ENCODE measurements around the gene PCDHGA6. TPM values are rescaled to one million over a fixed set of nuclear protein-coding genes. Genes with fewer than 3 reads are reported as not detected.
A peak's percentile ranks its signal among the peaks of the same experiment; 100 is the strongest.
"Not testable (repeated sequence)": the region's sequence is repeated elsewhere in the genome, so short reads cannot be mapped to it uniquely, and the experiment has no call there.

The PCDHGA6 gene
- total and polyA plus RNA-seq, 5 donors from 2014 or later, result not detected

- peaks cover 18% of the 10 kb centered on the region for H3K27me3 ChIP-seq (ENCODE audit: control insufficient read depth, insufficient read depth, low read length)
- not testable (repeated sequence) for DNase-seq; H3K4me1 Mint-ChIP-seq; ATAC-seq (ENCODE audit: low read depth in 2 of 2); H3K4me3 Mint-ChIP-seq; H3K27ac Mint-ChIP-seq; H3K4me1 ChIP-seq (ENCODE audit: control insufficient read depth, insufficient read depth, low read length, poor library complexity, severe bottlenecking); H3K27ac ChIP-seq (ENCODE audit: insufficient read depth, low read length, poor library complexity, severe bottlenecking); H3K36me3 ChIP-seq (ENCODE audit: control insufficient read depth, insufficient read depth, low read length); H3K4me3 ChIP-seq (ENCODE audit: low read depth, low read length); H3K36me3 Mint-ChIP-seq
- Mint-ChIP-seq H3K9me3 (peaks cover 9 to 74% (median 27%) of the 10 kb centered on the region in 7 donors), H3K27me3 (peaks cover 57% of the 10 kb centered on the region)
- peaks cover 52 to 53% of the 10 kb centered on the region in 2 experiments for H3K9me3 ChIP-seq (ENCODE audit: control insufficient read depth in 2 of 2, low read length in 2 of 2)
Observed at GRCh38 chr5:141340781-141341354, 32.8 kb upstream of the PCDHGA6 start.

- Mint-ChIP-seq H3K4me3 (no peak overlapping the region), H3K9me3 (peaks cover 7 to 61% (median 22%) of the 10 kb centered on the region in 7 donors), H3K27ac (no peak overlapping the region), H3K4me1 (no peaks in the 10 kb centered on the region), H3K27me3 (peaks cover 54% of the 10 kb centered on the region), H3K36me3 (peaks cover 6% of the 10 kb centered on the region)
- peaks cover 36 to 49% of the 10 kb centered on the region in 2 experiments for H3K9me3 ChIP-seq (ENCODE audit: control insufficient read depth in 2 of 2, low read length in 2 of 2)
- DNase-seq (no peak), ATAC-seq (ENCODE audit: low read depth in 2 of 2) (no peak)
- no peaks in the 10 kb centered on the region for H3K4me1 ChIP-seq (ENCODE audit: control insufficient read depth, insufficient read depth, low read length, poor library complexity, severe bottlenecking)
- H3K4me3 ChIP-seq (ENCODE audit: low read depth, low read length), result no peak overlapping the region
- no peak overlapping the region for H3K27ac ChIP-seq (ENCODE audit: insufficient read depth, low read length, poor library complexity, severe bottlenecking)
- H3K36me3 ChIP-seq (ENCODE audit: control insufficient read depth, insufficient read depth, low read length), result no peaks in the 10 kb centered on the region
- peaks cover 9% of the 10 kb centered on the region for H3K27me3 ChIP-seq (ENCODE audit: control insufficient read depth, insufficient read depth, low read length)
Observed at GRCh38 chr5:141342773-141343172, 30.9 kb upstream of the PCDHGA6 start.

- peaks cover 7 to 55% (median 22%) of the 10 kb centered on the region in 7 donors for H3K9me3 Mint-ChIP-seq
- H3K27me3 Mint-ChIP-seq, result peaks cover 48% of the 10 kb centered on the region
- no peak for ATAC-seq (ENCODE audit: low read depth in 2 of 2)
- H3K27ac Mint-ChIP-seq, result no peak within 1 kb of the TSS
- H3K4me1 Mint-ChIP-seq, result no peaks in the 10 kb centered on the region
- peak within 1 kb of the TSS in 2 of 4 donors; percentile 41 to 56 for H3K4me3 Mint-ChIP-seq
- H3K36me3 ChIP-seq (ENCODE audit: control insufficient read depth, insufficient read depth, low read length), result no peaks in the 10 kb centered on the region
- no peaks in the 10 kb centered on the region for H3K4me1 ChIP-seq (ENCODE audit: control insufficient read depth, insufficient read depth, low read length, poor library complexity, severe bottlenecking)
- H3K9me3 ChIP-seq (ENCODE audit: control insufficient read depth in 2 of 2, low read length in 2 of 2), result peaks cover 32 to 43% of the 10 kb centered on the region in 2 experiments
- peaks cover 9% of the 10 kb centered on the region for H3K27me3 ChIP-seq (ENCODE audit: control insufficient read depth, insufficient read depth, low read length)
- H3K27ac ChIP-seq (ENCODE audit: insufficient read depth, low read length, poor library complexity, severe bottlenecking), result no peak within 1 kb of the TSS
- no peak within 1 kb of the TSS for H3K4me3 ChIP-seq (ENCODE audit: low read depth, low read length)
- DNase-seq, result peak in 1 of 3 donors; percentile 38
- peaks cover 6% of the 10 kb centered on the region for H3K36me3 Mint-ChIP-seq
Observed at GRCh38 chr5:141343242-141343952, 30.3 kb upstream of the PCDHGA6 start, which contains the start of gene PCDHGA3. TSS of gene PCDHGA3 (plus strand) at chr5:141343829. CDS start at chr5:141344034, 205 bp downstream.

- DNase-seq, result no peak
- H3K9me3 Mint-ChIP-seq, result peaks cover 8 to 56% (median 22%) of the 10 kb centered on the region in 7 donors
- no peaks in the 10 kb centered on the region for H3K4me1 Mint-ChIP-seq
Observed at GRCh38 chr5:141343953-141344463, 29.7 kb upstream of the PCDHGA6 start.

GRCh38 chr5:141345327-141345726 is 28.4 kb upstream of the PCDHGA6 start:
- Histone ChIP-seq H3K4me1 (ENCODE audit: control insufficient read depth, insufficient read depth, low read length, poor library complexity, severe bottlenecking) (no peaks in the 10 kb centered on the region), H3K9me3 (ENCODE audit: control insufficient read depth in 2 of 2, low read length in 2 of 2) (peaks cover 19 to 28% of the 10 kb centered on the region in 2 experiments), H3K36me3 (ENCODE audit: control insufficient read depth, insufficient read depth, low read length) (no peaks in the 10 kb centered on the region), H3K27me3 (ENCODE audit: control insufficient read depth, insufficient read depth, low read length) (peaks cover 9% of the 10 kb centered on the region), H3K27ac (ENCODE audit: insufficient read depth, low read length, poor library complexity, severe bottlenecking) (no peak overlapping the region), H3K4me3 (ENCODE audit: low read depth, low read length) (no peak overlapping the region)
- Mint-ChIP-seq H3K27me3 (peaks cover 44% of the 10 kb centered on the region), H3K36me3 (peaks cover 4% of the 10 kb centered on the region), H3K4me3 (no peak overlapping the region), H3K4me1 (peaks cover 0 to 4% (median 1%) of the 10 kb centered on the region in 4 donors), H3K27ac (no peak overlapping the region), H3K9me3 (peaks cover 9 to 49% (median 21%) of the 10 kb centered on the region in 7 donors)
- no peak for DNase-seq
- no peak for ATAC-seq (ENCODE audit: low read depth in 2 of 2)

More at GRCh38 chr5:141343953-141344463, 29.7 kb upstream of the PCDHGA6 start:
- Histone ChIP-seq H3K36me3 (ENCODE audit: control insufficient read depth, insufficient read depth, low read length) (no peaks in the 10 kb centered on the region), H3K27me3 (ENCODE audit: control insufficient read depth, insufficient read depth, low read length) (peaks cover 7% of the 10 kb centered on the region), H3K4me1 (ENCODE audit: control insufficient read depth, insufficient read depth, low read length, poor library complexity, severe bottlenecking) (no peaks in the 10 kb centered on the region), H3K4me3 (ENCODE audit: low read depth, low read length) (no peak overlapping the region), H3K9me3 (ENCODE audit: control insufficient read depth in 2 of 2, low read length in 2 of 2) (peaks cover 25 to 36% of the 10 kb centered on the region in 2 experiments), H3K27ac (ENCODE audit: insufficient read depth, low read length, poor library complexity, severe bottlenecking) (no peak overlapping the region)
- Mint-ChIP-seq H3K27ac (no peak overlapping the region), H3K27me3 (peaks cover 45% of the 10 kb centered on the region), H3K4me3 (peak overlapping the region in 2 of 4 donors; percentile 41 to 56), H3K36me3 (peaks cover 6% of the 10 kb centered on the region)
- ATAC-seq (ENCODE audit: low read depth in 2 of 2), result no peak

- not testable (repeated sequence) for DNase-seq; H3K4me1 Mint-ChIP-seq; H3K36me3 Mint-ChIP-seq; H3K27ac ChIP-seq (ENCODE audit: insufficient read depth, low read length, poor library complexity, severe bottlenecking); H3K27ac Mint-ChIP-seq; H3K4me1 ChIP-seq (ENCODE audit: control insufficient read depth, insufficient read depth, low read length, poor library complexity, severe bottlenecking); H3K4me3 ChIP-seq (ENCODE audit: low read depth, low read length); ATAC-seq (ENCODE audit: low read depth in 2 of 2); H3K36me3 ChIP-seq (ENCODE audit: control insufficient read depth, insufficient read depth, low read length); H3K4me3 Mint-ChIP-seq
- Histone ChIP-seq H3K27me3 (ENCODE audit: control insufficient read depth, insufficient read depth, low read length) (peaks cover 16% of the 10 kb centered on the region), H3K9me3 (ENCODE audit: control insufficient read depth in 2 of 2, low read length in 2 of 2) (peaks cover 25 to 31% of the 10 kb centered on the region in 2 experiments)
- peaks cover 42% of the 10 kb centered on the region for H3K27me3 Mint-ChIP-seq
- peaks cover 9 to 53% (median 20%) of the 10 kb centered on the region in 7 donors for H3K9me3 Mint-ChIP-seq
Observed at GRCh38 chr5:141346017-141346416, 27.7 kb upstream of the PCDHGA6 start.

GRCh38 chr5:141349917-141350619 is 23.6 kb upstream of the PCDHGA6 start, which contains the start of gene PCDHGB1:
TSS of gene PCDHGB1 (plus strand) at chr5:141350099. CDS start at chr5:141350261, 162 bp downstream.
- Histone ChIP-seq H3K27me3 (ENCODE audit: control insufficient read depth, insufficient read depth, low read length) (peaks cover 29% of the 10 kb centered on the region), H3K27ac (ENCODE audit: insufficient read depth, low read length, poor library complexity, severe bottlenecking) (no peak within 1 kb of the TSS), H3K4me3 (ENCODE audit: low read depth, low read length) (no peak within 1 kb of the TSS), H3K4me1 (ENCODE audit: control insufficient read depth, insufficient read depth, low read length, poor library complexity, severe bottlenecking) (no peaks in the 10 kb centered on the region), H3K9me3 (ENCODE audit: control insufficient read depth in 2 of 2, low read length in 2 of 2) (peaks cover 14 to 26% of the 10 kb centered on the region in 2 experiments), H3K36me3 (ENCODE audit: control insufficient read depth, insufficient read depth, low read length) (no peaks in the 10 kb centered on the region)
- peaks cover 4 to 33% (median 9%) of the 10 kb centered on the region in 7 donors for H3K9me3 Mint-ChIP-seq
- DNase-seq (peak in 1 of 3 donors; percentile 46), ATAC-seq (ENCODE audit: low read depth in 2 of 2) (peak in 1 of 2 donors; percentile 28)
- peak within 1 kb of the TSS in 3 of 4 donors; percentile 21 to 41 (median 32) for H3K4me3 Mint-ChIP-seq
- H3K36me3 Mint-ChIP-seq, result peaks cover 3% of the 10 kb centered on the region
- no peak within 1 kb of the TSS for H3K27ac Mint-ChIP-seq
- H3K27me3 Mint-ChIP-seq, result peaks cover 31% of the 10 kb centered on the region
- H3K4me1 Mint-ChIP-seq, result peaks cover 0 to 4% (median 1%) of the 10 kb centered on the region in 4 donors

All from CD4-positive, CD25-positive, alpha-beta regulatory T cell (primary cell).